Naive thymus-derived CD4-positive, alpha-beta T cell (primary cell): ENCODE data around the gene FAM13C. TPM values are rescaled to one million over a fixed set of nuclear protein-coding genes. Genes with fewer than 3 reads are reported as not detected.
"Not testable (repeated sequence)": the region's sequence is repeated elsewhere in the genome, so short reads cannot be mapped to it uniquely, and the experiment has no call there.

Experiments used
- ATAC-seq: fragments of 150-1000 bp; cut with Tn5 transposase; 2 replicates; pipeline ENCODE4 v1.10.0; 2021; ENCODE audit warnings: mild to moderate bottlenecking, moderate library complexity
- CTCF ChIA-PET: fragments of 350-600 bp; sonication (Branson Sonifier 250); formaldehyde crosslinking; loops from one replicate; lab custom pipeline; 2021; ENCODE audit warnings: antibody characterized with exemption; lab: Charles Lee
- POLR2A ChIA-PET: fragments of 350-600 bp; sonication (Branson Sonifier 250); formaldehyde crosslinking; loops from one replicate; lab custom pipeline; 2021; ENCODE audit warnings: antibody characterized with exemption, inconsistent platforms; lab: Charles Lee
- DNase-seq, 9 donors: peaks; one replicate each; pipeline versions ENCODE4 v3.0.0 to v3.0.0-alpha.2; 2020 to 2022; ENCODE audit warnings: mixed read lengths in 1 of 9
- H3K27ac ChIP-seq: one replicate; pipeline ENCODE4 v1.7.0; 2013; ENCODE audit warnings: mild to moderate bottlenecking, low read depth, low read length, moderate library complexity
- H3K27me3 ChIP-seq, 2 donors: one replicate each; pipeline ENCODE4 v1.7.0; 2013; ENCODE audit warnings: low read length in 2 of 2, mild to moderate bottlenecking in 2 of 2, moderate library complexity in 2 of 2; ENCODE audit not compliant: control insufficient read depth in 2 of 2, insufficient read depth in 2 of 2
- H3K36me3 ChIP-seq, 3 experiments: 1 replicate in 2 of 3; 2 replicates in 1 of 3; pipeline ENCODE4 v1.7.0; 2013; ENCODE audit warnings: low read length in 3 of 3, mild to moderate bottlenecking in 3 of 3, moderate library complexity in 1 of 3; ENCODE audit not compliant: insufficient read depth in 3 of 3, control insufficient read depth in 2 of 3
- H3K4me1 ChIP-seq, 2 donors: one replicate each; pipeline ENCODE4 v1.7.0; 2013; ENCODE audit warnings: low read length in 2 of 2, mild to moderate bottlenecking in 2 of 2, moderate library complexity in 1 of 2; ENCODE audit not compliant: control insufficient read depth in 2 of 2, insufficient read depth in 2 of 2
- H3K4me3 ChIP-seq: 2 replicates; pipeline ENCODE4 v1.7.0; 2013; ENCODE audit warnings: mild to moderate bottlenecking, low read length
- H3K9me3 ChIP-seq, 3 experiments: 1 replicate in 2 of 3; 2 replicates in 1 of 3; pipeline ENCODE4 v1.7.0; 2013; ENCODE audit warnings: low read length in 3 of 3; ENCODE audit not compliant: control insufficient read depth in 2 of 3
- H3K27ac Mint-ChIP-seq, 9 donors: one replicate each; pipeline ENCODE4 v1.8.0; 2020 to 2022; ENCODE audit warnings: mixed read lengths in 9 of 9, mild to moderate bottlenecking in 8 of 9, moderate library complexity in 5 of 9, inconsistent platforms in 2 of 9
- H3K27me3 Mint-ChIP-seq, 5 donors: one replicate each; pipeline ENCODE4 v1.8.0; 2021 to 2022; ENCODE audit warnings: mixed read lengths in 5 of 5, mild to moderate bottlenecking in 1 of 5
- H3K36me3 Mint-ChIP-seq, 5 donors: one replicate each; pipeline ENCODE4 v1.8.0; 2020 to 2022; ENCODE audit warnings: mixed read lengths in 5 of 5, mild to moderate bottlenecking in 3 of 5, inconsistent platforms in 1 of 5
- H3K4me1 Mint-ChIP-seq, 7 donors: one replicate each; pipeline ENCODE4 v1.8.0; 2020 to 2022; ENCODE audit warnings: mixed read lengths in 7 of 7, mild to moderate bottlenecking in 3 of 7, inconsistent platforms in 1 of 7
- H3K4me3 Mint-ChIP-seq, 10 donors: one replicate each; pipeline ENCODE4 v1.8.0; 2020 to 2022; ENCODE audit warnings: mild to moderate bottlenecking in 10 of 10, mixed read lengths in 10 of 10, moderate library complexity in 6 of 10, inconsistent platforms in 2 of 10
- H3K9me3 Mint-ChIP-seq, 11 donors: one replicate each; pipeline ENCODE4 v1.8.0; 2020 to 2022; ENCODE audit warnings: mixed read lengths in 11 of 11, mild to moderate bottlenecking in 4 of 11, inconsistent platforms in 1 of 11, moderate library complexity in 1 of 11
- intact Hi-C, 2 donors: fragments of 100-400 bp; cut with micrococcal nuclease; formaldehyde crosslinking; loops; one replicate each; pipeline ENCODE4 v1.15.1; 2023
- polyA plus RNA-seq, 2 donors: library from polyadenylated mRNA; unstranded; fragments of 300-500 nt; fragmentation: Illumina TruSeq; gene quantifications; one replicate each; pipeline ENCODE4 v1.2.3, GENCODE V29; 2021
- total RNA-seq, 6 experiments: library from RNA in 5 of 6; stranded (reverse) in 5 of 6; gene quantifications; 1 replicate in 5 of 6; 2 replicates in 1 of 6; pipeline ENCODE4 v1.2.3 and lab custom pipeline; 2021 to 2026

The FAM13C gene
- total and polyA plus RNA-seq, 7 experiments from 2014 or later = not detected

- H3K4me1 Mint-ChIP-seq, H3K27me3 Mint-ChIP-seq, POLR2A ChIA-PET, H3K9me3 ChIP-seq, H3K27ac Mint-ChIP-seq, H3K36me3 Mint-ChIP-seq, H3K4me1 ChIP-seq, H3K27ac ChIP-seq, H3K36me3 ChIP-seq, H3K4me3 ChIP-seq, CTCF ChIA-PET, H3K4me3 Mint-ChIP-seq, DNase-seq, ATAC-seq, intact Hi-C loops, H3K27me3 ChIP-seq, H3K9me3 Mint-ChIP-seq: not testable (repeated sequence)
Measured at GRCh38 chr10:59223597-59223996, 138.8 kb downstream of the FAM13C start.

GRCh38 chr10:59222788-59223187 is 139.6 kb downstream of the FAM13C start:
- H3K4me3 Mint-ChIP-seq = no peak overlapping the region
- H3K27ac ChIP-seq = no peak overlapping the region
- DNase-seq (no peak), ATAC-seq (no peak)
- H3K27ac Mint-ChIP-seq = no peak overlapping the region
- no peaks in the 10 kb centered on the region for H3K36me3 ChIP-seq
- peaks cover 0 to 4% (median 0%) of the 10 kb centered on the region in 11 donors for H3K9me3 Mint-ChIP-seq
- no peaks in the 10 kb centered on the region for H3K36me3 Mint-ChIP-seq
- H3K4me3 ChIP-seq = no peak overlapping the region
- CTCF ChIA-PET = no interaction called here
- no peaks in the 10 kb centered on the region for H3K9me3 ChIP-seq
- no peaks in the 10 kb centered on the region for H3K4me1 ChIP-seq
- H3K27me3 Mint-ChIP-seq = no peaks in the 10 kb centered on the region
- POLR2A ChIA-PET = no interaction called here
- intact Hi-C loops = no loop called here
- no peaks in the 10 kb centered on the region for H3K4me1 Mint-ChIP-seq
- H3K27me3 ChIP-seq = no peaks in the 10 kb centered on the region

GRCh38 chr10:59216178-59216869 is 146.0 kb downstream of the FAM13C start:
- H3K27ac Mint-ChIP-seq = no peak overlapping the region
- no peak overlapping the region for H3K27ac ChIP-seq
- H3K4me3 Mint-ChIP-seq = no peak overlapping the region
- H3K4me1 ChIP-seq = no peaks in the 10 kb centered on the region
- ATAC-seq = no peak
- DNase-seq = no peak
- H3K4me3 ChIP-seq = no peak overlapping the region
- H3K36me3 ChIP-seq = no peaks in the 10 kb centered on the region
- no peaks in the 10 kb centered on the region for H3K36me3 Mint-ChIP-seq
- H3K9me3 ChIP-seq = no peaks in the 10 kb centered on the region
- intact Hi-C loops = no loop called here
- H3K9me3 Mint-ChIP-seq = peaks cover 0 to 6% (median 0%) of the 10 kb centered on the region in 11 donors
- ChIA-PET CTCF (no interaction called here), POLR2A (no interaction called here)
- no peaks in the 10 kb centered on the region for H3K27me3 ChIP-seq
- no peaks in the 10 kb centered on the region for H3K27me3 Mint-ChIP-seq
- peaks cover 0 to 1% (median 0%) of the 10 kb centered on the region in 7 donors for H3K4me1 Mint-ChIP-seq

GRCh38 chr10:59214160-59214559 is 148.2 kb downstream of the FAM13C start:
- Histone ChIP-seq H3K4me3 (no peak overlapping the region), H3K4me1 (no peaks in the 10 kb centered on the region), H3K9me3 (no peaks in the 10 kb centered on the region), H3K27ac (no peak overlapping the region), H3K27me3 (no peaks in the 10 kb centered on the region), H3K36me3 (no peaks in the 10 kb centered on the region)
- POLR2A ChIA-PET = no interaction called here
- H3K36me3 Mint-ChIP-seq = no peaks in the 10 kb centered on the region
- no peak overlapping the region for H3K4me3 Mint-ChIP-seq
- CTCF ChIA-PET = no interaction called here
- no peaks in the 10 kb centered on the region for H3K27me3 Mint-ChIP-seq
- peaks cover 0 to 1% (median 0%) of the 10 kb centered on the region in 7 donors for H3K4me1 Mint-ChIP-seq
- H3K9me3 Mint-ChIP-seq = peaks cover 0 to 6% (median 1%) of the 10 kb centered on the region in 11 donors
- DNase-seq (no peak), ATAC-seq (no peak)
- H3K27ac Mint-ChIP-seq = no peak overlapping the region
- intact Hi-C loops = no loop called here

DNA sequence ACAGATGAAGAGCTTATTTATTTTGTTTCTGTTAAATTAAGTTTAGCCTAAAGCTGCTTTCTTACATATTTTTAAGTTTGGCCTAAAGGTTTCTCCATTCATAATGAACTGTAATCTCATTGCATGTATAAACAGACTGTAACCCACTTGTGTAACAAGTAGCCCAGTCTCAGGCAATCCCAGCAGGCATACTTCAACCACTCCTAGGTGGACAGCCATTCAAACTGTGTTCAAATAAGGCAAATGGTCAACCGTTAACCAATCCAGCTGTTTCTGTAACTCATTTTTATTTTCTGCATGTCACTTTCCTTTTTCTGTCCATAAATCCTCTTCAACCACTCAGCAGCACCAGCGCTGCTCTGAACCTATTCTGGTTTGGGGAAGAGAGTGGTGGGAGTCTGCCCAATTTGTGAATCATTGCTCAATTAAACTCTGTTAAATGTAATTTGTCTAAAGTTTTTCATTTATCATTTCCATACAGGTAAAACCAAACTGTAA is 150.0 kb downstream of the FAM13C start:
- H3K9me3 ChIP-seq = no peaks in the 10 kb centered on the region
- no peaks in the 10 kb centered on the region for H3K4me1 ChIP-seq
- ATAC-seq (no peak), DNase-seq (no peak)
- H3K27me3 ChIP-seq = no peaks in the 10 kb centered on the region
- peaks cover 0 to 1% (median 0%) of the 10 kb centered on the region in 7 donors for H3K4me1 Mint-ChIP-seq
- peaks cover 0 to 6% (median 4%) of the 10 kb centered on the region in 11 donors for H3K9me3 Mint-ChIP-seq
- H3K36me3 Mint-ChIP-seq = no peaks in the 10 kb centered on the region
- H3K27ac Mint-ChIP-seq = no peak overlapping the region
- H3K27me3 Mint-ChIP-seq = no peaks in the 10 kb centered on the region
- no peaks in the 10 kb centered on the region for H3K36me3 ChIP-seq
- no peak overlapping the region for H3K4me3 ChIP-seq
- H3K4me3 Mint-ChIP-seq = no peak overlapping the region
- CTCF ChIA-PET = no interaction called here
- POLR2A ChIA-PET = no interaction called here
- no peak overlapping the region for H3K27ac ChIP-seq
- intact Hi-C loops = no loop called here

GRCh38 chr10:59206204-59206720 is 156.1 kb downstream of the FAM13C start:
- H3K4me1 Mint-ChIP-seq = no peaks in the 10 kb centered on the region
- no peaks in the 10 kb centered on the region for H3K27me3 ChIP-seq
- no peaks in the 10 kb centered on the region for H3K27me3 Mint-ChIP-seq
- H3K36me3 Mint-ChIP-seq = peaks cover 0 to 5% (median 0%) of the 10 kb centered on the region in 5 donors
- ChIA-PET POLR2A (no interaction called here), CTCF (no interaction called here)
- no peak overlapping the region for H3K4me3 ChIP-seq
- intact Hi-C loops = no loop called here
- ATAC-seq = no peak
- DNase-seq = no peak
- no peaks in the 10 kb centered on the region for H3K9me3 ChIP-seq
- peaks cover 0 to 9% (median 3%) of the 10 kb centered on the region in 11 donors for H3K9me3 Mint-ChIP-seq
- H3K36me3 ChIP-seq = no peaks in the 10 kb centered on the region
- H3K27ac Mint-ChIP-seq = no peak overlapping the region
- no peaks in the 10 kb centered on the region for H3K4me1 ChIP-seq
- H3K27ac ChIP-seq = no peak overlapping the region
- H3K4me3 Mint-ChIP-seq = no peak overlapping the region
